Suprapubic skin (tissue), 4 donors: ENCODE data around the gene HDAC7. TPM values are rescaled to one million over a fixed set of nuclear protein-coding genes. Genes with fewer than 3 reads are reported as not detected.
A peak's percentile ranks its signal among the peaks of the same experiment; 100 is the strongest.

Experiments used
- DNase-seq, 2 donors: peaks; one replicate each; pipeline ENCODE4 v3.0.0-alpha.2; 2019; ENCODE audit warnings: low spot score in 2 of 2
- H3K27ac ChIP-seq: fragments of 200-600 bp; sonication (generic); one replicate; pipeline ENCODE4 v1.5.1; 2019
- H3K27me3 ChIP-seq: fragments of 200-600 bp; sonication (generic); one replicate; pipeline ENCODE4 v1.5.1; 2019
- H3K36me3 ChIP-seq: fragments of 200-600 bp; sonication (generic); one replicate; pipeline ENCODE4 v1.5.1; 2019
- H3K4me1 ChIP-seq: fragments of 200-600 bp; sonication (generic); one replicate; pipeline ENCODE4 v1.5.1; 2019
- H3K4me3 ChIP-seq: fragments of 200-600 bp; sonication (generic); one replicate; pipeline ENCODE4 v1.5.1; 2019; ENCODE audit warnings: mild to moderate bottlenecking
- H3K9me3 ChIP-seq: fragments of 200-600 bp; sonication (generic); one replicate; pipeline ENCODE4 v1.5.1; 2019
- EP300 ChIP-seq: sonication (generic); formaldehyde crosslinking; IDR thresholded peaks from one replicate; pipeline ENCODE4 v1.6.1; 2017; ENCODE audit warnings: antibody characterized with exemption
- POLR2A ChIP-seq, 2 donors: fragments of 450-650 bp; IDR thresholded peaks; one replicate each; pipeline ENCODE4 v1.6.1; 2017; ENCODE audit warnings: antibody characterized with exemption in 2 of 2, mild to moderate bottlenecking in 2 of 2, moderate library complexity in 2 of 2
- POLR2AphosphoS5 ChIP-seq, 3 donors: sonication (generic); formaldehyde crosslinking; IDR thresholded peaks; one replicate each; pipeline ENCODE4 v1.6.1; 2017; ENCODE audit warnings: antibody characterized with exemption in 3 of 3
- WGBS: methylation state at CpG from one replicate; pipeline ENCODE4 v1.1.5; 2018; 5-methylcytosine and 5-hydroxymethylcytosine counted together
- total RNA-seq, 4 donors: library from RNA; depleted of rRNA; stranded (reverse); fragments of >200 nt; gene quantifications; one replicate each; pipeline ENCODE4 v1.1.0, GENCODE V29; 2016
- TF ChIP-seq, protein P1 (sequence below), 2 donors: fragments of 200-600 bp in 1 of 2; fragments of 450-650 bp in 1 of 2; sonication (generic) in 1 of 2; IDR thresholded peaks; one replicate each; pipeline ENCODE4 v1.5.1; 2016 to 2019; ENCODE audit warnings: antibody characterized with exemption in 2 of 2, mild to moderate bottlenecking in 1 of 2, moderate library complexity in 1 of 2

The HDAC7 gene
- total RNA-seq, 4 donors from 2014 or later = 47.9 to 152 (median 76.2) TPM

- H3K27me3 ChIP-seq = no peaks in the 10 kb centered on the region
- TF ChIP-seq POLR2AphosphoS5 (IDR thresholded peaks at IDR 0.05) (no peak), POLR2A (IDR thresholded peaks at IDR 0.05) (no peak), EP300 (no peak)
- TF ChIP-seq, protein P1, sequence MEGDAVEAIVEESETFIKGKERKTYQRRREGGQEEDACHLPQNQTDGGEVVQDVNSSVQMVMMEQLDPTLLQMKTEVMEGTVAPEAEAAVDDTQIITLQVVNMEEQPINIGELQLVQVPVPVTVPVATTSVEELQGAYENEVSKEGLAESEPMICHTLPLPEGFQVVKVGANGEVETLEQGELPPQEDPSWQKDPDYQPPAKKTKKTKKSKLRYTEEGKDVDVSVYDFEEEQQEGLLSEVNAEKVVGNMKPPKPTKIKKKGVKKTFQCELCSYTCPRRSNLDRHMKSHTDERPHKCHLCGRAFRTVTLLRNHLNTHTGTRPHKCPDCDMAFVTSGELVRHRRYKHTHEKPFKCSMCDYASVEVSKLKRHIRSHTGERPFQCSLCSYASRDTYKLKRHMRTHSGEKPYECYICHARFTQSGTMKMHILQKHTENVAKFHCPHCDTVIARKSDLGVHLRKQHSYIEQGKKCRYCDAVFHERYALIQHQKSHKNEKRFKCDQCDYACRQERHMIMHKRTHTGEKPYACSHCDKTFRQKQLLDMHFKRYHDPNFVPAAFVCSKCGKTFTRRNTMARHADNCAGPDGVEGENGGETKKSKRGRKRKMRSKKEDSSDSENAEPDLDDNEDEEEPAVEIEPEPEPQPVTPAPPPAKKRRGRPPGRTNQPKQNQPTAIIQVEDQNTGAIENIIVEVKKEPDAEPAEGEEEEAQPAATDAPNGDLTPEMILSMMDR (IDR thresholded peaks at IDR 0.05) = peak; percentile 34 to 51
- DNase-seq = no peak
- peaks cover 41% of the 10 kb centered on the region for H3K4me1 ChIP-seq
- peaks cover 4% of the 10 kb centered on the region for H3K36me3 ChIP-seq
- H3K27ac ChIP-seq = no peak overlapping the region
- no peak overlapping the region for H3K4me3 ChIP-seq
- WGBS = 52% methylated on average over 10 of the region's 10 CpGs
- H3K9me3 ChIP-seq = no peaks in the 10 kb centered on the region
These were observed 75.6 kb downstream of the HDAC7 start for GRCh38 chr12:47744005-47744651.

DNA sequence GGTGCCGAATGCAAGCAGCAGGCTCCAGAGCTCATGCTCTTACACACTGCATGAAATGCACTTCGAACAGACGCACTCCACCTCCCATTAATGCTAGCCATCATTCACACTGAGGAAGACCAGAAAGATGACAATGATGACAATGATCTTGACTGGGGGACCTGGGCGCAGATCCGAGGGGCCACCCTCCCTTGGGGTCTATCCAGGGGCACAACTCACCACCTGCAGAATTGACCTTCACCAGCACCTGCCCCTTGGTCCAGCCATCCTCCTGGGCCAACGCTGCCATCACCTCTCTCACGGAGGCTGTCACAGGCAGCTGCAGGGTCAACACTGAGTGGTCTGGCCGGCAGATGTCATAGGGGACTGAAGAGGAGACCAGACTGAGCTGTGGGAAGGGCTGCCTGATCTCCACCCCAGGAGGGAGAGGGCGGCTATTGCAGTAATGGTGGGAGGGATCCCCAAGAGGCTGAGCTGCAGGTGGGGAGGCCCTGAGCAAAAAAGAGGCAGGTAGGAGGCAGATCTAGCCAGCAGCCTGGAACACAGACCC, 76.3 kb downstream of the HDAC7 start:
- no peak for DNase-seq
- H3K4me1 ChIP-seq = peaks cover 48% of the 10 kb centered on the region
- H3K27me3 ChIP-seq = no peaks in the 10 kb centered on the region
- no peak overlapping the region for H3K27ac ChIP-seq
- no peaks in the 10 kb centered on the region for H3K9me3 ChIP-seq
- no peak overlapping the region for H3K4me3 ChIP-seq
- H3K36me3 ChIP-seq = peaks cover 4% of the 10 kb centered on the region
- WGBS = 87% methylated on average over 7 of the region's 9 CpGs
- TF ChIP-seq POLR2A (IDR thresholded peaks at IDR 0.05) (no peak), EP300 (no peak), POLR2AphosphoS5 (IDR thresholded peaks at IDR 0.05) (no peak)
- TF ChIP-seq, protein P1 (IDR thresholded peaks at IDR 0.05) = no peak

- Histone ChIP-seq H3K27me3 (no peaks in the 10 kb centered on the region), H3K9me3 (no peaks in the 10 kb centered on the region), H3K36me3 (peaks cover 4% of the 10 kb centered on the region), H3K4me1 (peaks cover 58% of the 10 kb centered on the region), H3K27ac (no peak overlapping the region), H3K4me3 (no peak overlapping the region)
- DNase-seq = no peak
- no peak for TF ChIP-seq POLR2A (IDR thresholded peaks at IDR 0.05)
- TF ChIP-seq, protein P1 (IDR thresholded peaks at IDR 0.05) = peak; percentile 92 to 95
- WGBS = 78% methylated on average over 7 of the region's 7 CpGs
These were observed 77.4 kb downstream of the HDAC7 start for GRCh38 chr12:47742253-47742825.

- TF ChIP-seq POLR2AphosphoS5 (IDR thresholded peaks at IDR 0.05) (no peak), EP300 (no peak), POLR2A (IDR thresholded peaks at IDR 0.05) (no peak)
- TF ChIP-seq, protein P1 (IDR thresholded peaks at IDR 0.05) = no peak
- Histone ChIP-seq H3K4me1 (peaks cover 69% of the 10 kb centered on the region), H3K27ac (peak overlapping the region; percentile 38), H3K36me3 (no peaks in the 10 kb centered on the region), H3K9me3 (no peaks in the 10 kb centered on the region), H3K27me3 (no peaks in the 10 kb centered on the region), H3K4me3 (no peak overlapping the region)
- WGBS = 27% methylated on average over 4 of the region's 4 CpGs
- peak; percentile 88 to 90 for DNase-seq
These were observed 78.4 kb downstream of the HDAC7 start for GRCh38 chr12:47741340-47741703.

DNA sequence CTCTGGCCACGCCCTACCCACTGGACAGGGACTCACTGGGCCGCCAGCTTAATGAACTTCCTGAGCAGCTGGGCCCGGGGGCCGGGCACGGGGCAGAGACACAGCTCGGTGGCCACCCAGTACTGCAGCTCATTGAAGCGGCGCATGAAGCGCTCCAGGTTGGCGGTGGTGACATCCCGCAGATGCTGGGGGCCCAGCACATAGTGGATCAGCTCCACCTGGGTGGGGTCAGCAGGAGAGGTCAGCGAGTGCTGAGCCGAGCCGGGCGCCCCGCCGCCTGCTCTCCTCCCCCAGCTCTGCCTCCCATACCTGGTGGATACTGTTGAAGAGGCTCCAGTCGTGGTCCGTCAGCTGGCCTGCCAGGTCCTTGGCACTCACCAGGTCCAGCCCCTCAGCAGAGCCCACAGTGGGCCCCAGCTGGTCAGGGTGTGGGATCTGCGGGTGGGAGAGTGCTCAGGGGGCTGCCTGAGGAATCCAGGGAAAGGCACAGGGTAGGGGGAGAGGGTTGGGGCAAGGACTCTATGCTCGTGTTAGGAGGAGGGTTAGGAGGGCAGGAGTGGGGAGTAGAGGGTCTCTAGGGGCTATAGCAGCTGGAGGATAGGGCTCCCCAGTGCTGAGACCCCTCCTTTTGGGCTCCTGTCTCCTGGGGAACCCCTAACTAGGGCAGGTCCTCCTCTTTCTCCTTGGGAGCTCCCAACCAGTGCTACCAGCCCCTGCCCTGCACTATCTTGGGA, 78.9 kb downstream of the HDAC7 start:
- Histone ChIP-seq H3K27me3 (no peaks in the 10 kb centered on the region), H3K9me3 (no peaks in the 10 kb centered on the region), H3K4me1 (peaks cover 74% of the 10 kb centered on the region), H3K36me3 (no peaks in the 10 kb centered on the region), H3K27ac (peak overlapping the region; percentile 38), H3K4me3 (no peak overlapping the region)
- TF ChIP-seq EP300 (no peak), POLR2AphosphoS5 (IDR thresholded peaks at IDR 0.05) (no peak)
- whole genome bisulfite sequencing = 64% methylated on average over 15 of the region's 21 CpGs
- no peak for DNase-seq
